ENCODE data around the gene C13orf46.

The C13orf46 gene

DNA sequence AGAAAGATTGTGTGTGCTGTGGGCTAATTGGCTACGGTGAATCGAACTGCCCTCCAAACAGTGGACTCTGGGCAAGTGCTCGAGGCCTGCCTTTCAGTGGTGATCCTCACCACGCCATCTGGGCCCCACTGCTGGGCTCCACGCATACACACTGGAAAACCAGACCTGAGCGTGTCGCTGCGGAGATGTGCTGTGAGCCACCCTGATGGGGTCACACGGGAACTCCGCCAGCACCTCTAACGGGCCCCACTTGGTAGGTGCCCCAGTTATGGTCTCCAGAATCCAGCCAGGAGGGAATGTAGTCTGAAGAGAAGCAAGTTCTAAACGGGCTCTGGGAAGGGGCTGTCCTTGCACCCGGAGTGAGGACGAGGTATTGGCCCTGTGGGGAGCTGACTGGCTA, 39.3 kb downstream of the C13orf46 start:
- DNase-seq (ENCODE audit: low read depth) = no peak
- TF ChIP-seq, protein P1, sequence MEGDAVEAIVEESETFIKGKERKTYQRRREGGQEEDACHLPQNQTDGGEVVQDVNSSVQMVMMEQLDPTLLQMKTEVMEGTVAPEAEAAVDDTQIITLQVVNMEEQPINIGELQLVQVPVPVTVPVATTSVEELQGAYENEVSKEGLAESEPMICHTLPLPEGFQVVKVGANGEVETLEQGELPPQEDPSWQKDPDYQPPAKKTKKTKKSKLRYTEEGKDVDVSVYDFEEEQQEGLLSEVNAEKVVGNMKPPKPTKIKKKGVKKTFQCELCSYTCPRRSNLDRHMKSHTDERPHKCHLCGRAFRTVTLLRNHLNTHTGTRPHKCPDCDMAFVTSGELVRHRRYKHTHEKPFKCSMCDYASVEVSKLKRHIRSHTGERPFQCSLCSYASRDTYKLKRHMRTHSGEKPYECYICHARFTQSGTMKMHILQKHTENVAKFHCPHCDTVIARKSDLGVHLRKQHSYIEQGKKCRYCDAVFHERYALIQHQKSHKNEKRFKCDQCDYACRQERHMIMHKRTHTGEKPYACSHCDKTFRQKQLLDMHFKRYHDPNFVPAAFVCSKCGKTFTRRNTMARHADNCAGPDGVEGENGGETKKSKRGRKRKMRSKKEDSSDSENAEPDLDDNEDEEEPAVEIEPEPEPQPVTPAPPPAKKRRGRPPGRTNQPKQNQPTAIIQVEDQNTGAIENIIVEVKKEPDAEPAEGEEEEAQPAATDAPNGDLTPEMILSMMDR (IDR thresholded peaks at IDR 0.05; ENCODE audit: insufficient read depth, low read depth, low read length, missing control alignments) = no peak
- H3K4me3 ChIP-seq (ENCODE audit: low read length) = no peak overlapping the region

GRCh38 chr13:113933901-113934300, 40.0 kb downstream of the C13orf46 start:
- TF ChIP-seq, protein P1 (IDR thresholded peaks at IDR 0.05; ENCODE audit: insufficient read depth, low read depth, low read length, missing control alignments) = no peak
- no peak for DNase-seq (ENCODE audit: low read depth)
- no peak overlapping the region for H3K4me3 ChIP-seq (ENCODE audit: low read length)

- DNase-seq (ENCODE audit: low read depth) = no peak
- no peak overlapping the region for H3K4me3 ChIP-seq (ENCODE audit: low read length)
- TF ChIP-seq, protein P1 (IDR thresholded peaks at IDR 0.05; ENCODE audit: insufficient read depth, low read depth, low read length, missing control alignments) = no peak
Observed at GRCh38 chr13:113931841-113932459, 41.9 kb downstream of the C13orf46 start.

GRCh38 chr13:113930671-113931637, 42.9 kb downstream of the C13orf46 start:
- no peak overlapping the region for H3K4me3 ChIP-seq (ENCODE audit: low read length)
- DNase-seq (ENCODE audit: low read depth) = no peak
- TF ChIP-seq, protein P1 (IDR thresholded peaks at IDR 0.05; ENCODE audit: insufficient read depth, low read depth, low read length, missing control alignments) = no peak

DNA sequence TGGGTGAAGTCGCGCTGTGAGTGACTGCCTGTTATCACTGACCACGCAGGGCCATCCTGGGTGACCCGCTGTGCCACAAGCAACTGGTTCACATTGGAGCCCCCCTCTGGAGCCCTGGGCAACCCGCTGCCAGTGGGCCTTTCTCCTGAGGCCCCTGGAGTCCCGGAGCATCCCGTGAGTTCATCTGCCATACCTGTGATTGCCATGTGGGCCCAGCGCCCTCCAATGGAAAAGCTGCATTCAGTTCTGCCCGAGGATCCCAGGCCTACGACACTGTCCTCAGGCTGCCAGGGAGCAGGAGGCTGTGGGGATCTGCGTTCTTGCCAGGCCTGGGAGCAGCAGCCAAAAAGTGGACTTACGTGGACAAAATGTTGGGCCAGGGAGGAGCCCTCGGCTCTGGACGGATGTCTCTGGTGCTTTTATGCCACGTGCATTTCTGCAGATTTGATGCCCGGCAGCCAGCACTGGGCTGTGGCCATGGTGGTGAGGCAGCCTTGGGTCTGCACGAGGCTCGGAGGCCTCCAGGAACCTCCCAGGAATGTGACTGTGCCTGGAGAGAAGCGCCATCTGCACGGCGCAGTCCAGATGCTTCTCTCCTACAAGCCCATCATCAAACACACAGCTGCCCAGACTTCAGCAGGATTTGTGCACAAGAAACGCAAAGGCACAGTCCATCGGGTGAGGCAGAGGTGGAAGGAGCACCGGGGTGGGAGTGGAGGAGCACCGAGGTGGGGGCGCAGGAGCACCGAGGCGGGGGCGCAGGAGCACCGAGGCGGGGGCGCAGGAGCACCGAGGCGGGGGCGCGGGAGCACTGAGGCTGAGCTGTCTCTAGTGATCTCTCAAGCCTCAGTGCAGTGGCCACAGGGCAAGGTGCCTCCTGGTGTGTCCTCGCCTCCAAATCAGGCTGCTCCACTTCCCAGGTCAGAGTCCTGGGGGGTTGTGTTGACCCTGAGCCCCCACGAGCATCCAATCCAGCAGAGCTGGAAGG, 44.0 kb downstream of the C13orf46 start:
- TF ChIP-seq, protein P1 (IDR thresholded peaks at IDR 0.05; ENCODE audit: insufficient read depth, low read depth, low read length, missing control alignments) = no peak
- no peak overlapping the region for H3K4me3 ChIP-seq (ENCODE audit: low read length)
- no peak for DNase-seq (ENCODE audit: low read depth)

Data from epithelial cell of esophagus (primary cell).